Measurements from ENCODE around the gene WNK2.
"Not testable (repeated sequence)": the region's sequence is repeated elsewhere in the genome, so short reads cannot be mapped to it uniquely, and the experiment has no call there.

The WNK2 gene

DNA sequence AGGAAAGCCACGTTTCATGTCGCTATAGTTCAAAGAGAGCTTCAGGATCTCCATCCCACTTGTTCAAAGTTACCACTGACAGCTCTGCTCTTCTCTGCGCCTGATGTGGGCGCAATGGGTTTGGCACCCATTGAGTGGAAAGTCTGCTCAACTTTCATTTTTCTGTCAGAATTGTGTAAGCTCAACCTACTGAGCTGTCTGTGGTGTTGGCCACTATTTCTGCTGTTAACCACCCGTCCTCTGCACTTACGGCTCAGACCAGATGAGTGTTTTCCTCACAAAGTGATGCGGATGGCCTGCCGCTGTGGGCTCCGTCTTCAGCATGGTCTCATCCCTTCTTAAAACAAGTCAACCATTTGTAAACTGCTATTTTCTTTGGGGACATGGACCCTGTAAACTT, 131.2 kb downstream of the WNK2 start:
- no peak for DNase-seq

DNA sequence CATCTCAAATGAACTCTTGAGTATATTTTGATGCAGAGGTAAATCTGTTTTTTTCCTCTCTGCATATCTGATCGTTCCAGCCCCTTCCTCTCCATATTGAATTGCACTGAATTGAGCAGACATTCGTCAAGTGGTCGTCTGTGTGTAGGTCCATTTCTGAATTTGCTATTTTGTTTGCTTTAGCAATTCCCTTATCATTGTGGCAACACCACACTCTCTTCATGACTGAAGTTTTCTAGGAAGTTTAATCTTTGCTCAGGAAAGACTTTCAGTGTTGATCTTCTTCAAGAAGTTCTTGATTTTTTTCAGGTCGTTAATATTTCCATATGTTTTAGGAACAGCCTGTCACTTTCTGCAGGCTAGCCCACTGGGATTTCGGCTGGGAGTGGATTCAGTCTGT, 132.0 kb downstream of the WNK2 start:
- no peak for DNase-seq

- no peak for DNase-seq
These were observed 133.0 kb downstream of the WNK2 start for GRCh38 chr9:93316726-93317494.

- DNase-seq, result no peak
These were observed 133.7 kb downstream of the WNK2 start for GRCh38 chr9:93317495-93318094.

DNA sequence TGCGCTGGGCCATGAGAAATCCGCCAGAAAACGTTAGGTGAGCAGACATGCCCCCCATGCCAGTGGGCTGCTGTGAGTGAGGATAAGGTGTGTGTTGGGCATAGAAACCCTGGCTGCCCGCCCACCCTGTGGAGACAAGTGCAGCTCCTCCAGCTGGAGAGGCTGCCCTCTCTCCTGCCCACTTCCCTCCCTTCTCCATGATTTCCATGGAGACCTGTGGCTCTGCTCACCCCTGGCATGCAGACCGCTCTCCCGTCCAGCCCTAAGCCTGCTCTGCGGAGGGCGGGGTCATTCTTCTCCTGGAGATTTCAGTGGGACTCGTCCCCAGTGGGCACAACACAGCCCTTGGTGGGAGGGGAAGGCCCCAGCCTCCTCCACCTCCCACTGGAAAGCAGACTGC, 134.5 kb downstream of the WNK2 start:
- DNase-seq, result no peak

GRCh38 chr9:93319301-93319991, 135.5 kb downstream of the WNK2 start:
- DNase-seq, result no peak

DNA sequence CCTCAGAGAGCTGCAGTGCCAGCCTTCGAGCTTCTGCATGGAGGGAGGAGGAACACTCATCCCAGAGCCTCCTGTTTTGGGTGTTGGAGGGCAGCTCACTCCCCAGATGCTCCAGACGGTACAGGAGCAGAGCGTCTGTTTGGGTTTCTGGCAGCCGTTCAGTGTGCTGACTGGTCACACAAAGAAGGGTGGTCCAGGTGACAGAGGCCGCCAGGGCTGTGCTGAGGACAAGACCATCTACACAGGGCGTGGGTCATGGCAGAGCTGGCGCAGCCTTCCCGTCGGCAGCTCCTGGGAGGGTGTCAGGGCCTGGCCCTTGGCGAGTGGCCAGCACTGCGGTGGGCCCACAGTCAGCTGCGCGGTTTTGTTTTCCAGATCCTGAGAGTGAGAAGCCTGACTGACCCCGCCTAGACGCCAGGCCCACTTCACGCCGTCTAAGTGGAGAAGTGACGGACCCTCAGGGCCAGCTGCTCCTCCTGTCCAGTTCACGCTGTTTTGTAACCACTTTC, 136.1 kb downstream of the WNK2 start:
- DNase-seq, result no peak

- DNase-seq, result no peak
These were observed 136.8 kb downstream of the WNK2 start for GRCh38 chr9:93320591-93321219.

- DNase-seq, result no peak
These were observed 137.3 kb downstream of the WNK2 start for GRCh38 chr9:93321220-93321610.

GRCh38 chr9:93323446-93323954, 139.6 kb downstream of the WNK2 start:
- not testable (repeated sequence) for DNase-seq

DNA sequence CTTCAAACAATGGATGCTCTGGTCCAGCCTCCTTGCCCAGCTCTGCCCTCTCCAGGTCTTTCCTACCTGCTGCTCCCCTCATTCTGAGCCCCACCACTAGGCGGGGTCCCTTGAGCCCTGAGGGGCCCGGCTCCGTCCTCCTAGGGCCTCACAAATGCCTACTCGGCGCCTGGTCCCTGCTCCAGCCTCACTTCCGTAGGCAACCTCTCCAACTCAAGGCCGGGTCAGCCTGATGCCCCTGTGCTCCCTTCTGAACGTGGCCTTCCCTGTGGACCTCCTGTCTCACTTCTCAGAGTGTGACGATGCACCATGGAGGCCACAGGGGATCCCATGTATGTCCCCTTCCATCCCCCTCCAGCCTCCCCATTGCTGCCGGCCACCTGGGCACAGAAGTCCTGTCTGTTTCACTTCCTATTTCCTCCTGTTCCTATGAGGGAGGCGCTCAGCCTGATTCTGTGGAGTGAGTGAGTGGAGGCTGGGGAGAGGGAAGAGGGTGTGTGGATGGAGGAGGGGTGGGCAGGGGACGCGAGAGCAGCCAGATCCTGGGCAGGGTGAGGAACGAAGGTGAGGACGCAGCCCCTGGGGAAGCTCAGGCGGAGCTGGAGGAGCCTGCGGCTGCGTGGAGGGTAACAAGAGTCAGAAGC, 140.4 kb downstream of the WNK2 start:
- DNase-seq, result peak; percentile 17

GRCh38 chr9:93325307-93326035, 141.5 kb downstream of the WNK2 start:
- DNase-seq, result no peak

GRCh38 chr9:93326056-93326455, 142.1 kb downstream of the WNK2 start:
- no peak for DNase-seq

DNA sequence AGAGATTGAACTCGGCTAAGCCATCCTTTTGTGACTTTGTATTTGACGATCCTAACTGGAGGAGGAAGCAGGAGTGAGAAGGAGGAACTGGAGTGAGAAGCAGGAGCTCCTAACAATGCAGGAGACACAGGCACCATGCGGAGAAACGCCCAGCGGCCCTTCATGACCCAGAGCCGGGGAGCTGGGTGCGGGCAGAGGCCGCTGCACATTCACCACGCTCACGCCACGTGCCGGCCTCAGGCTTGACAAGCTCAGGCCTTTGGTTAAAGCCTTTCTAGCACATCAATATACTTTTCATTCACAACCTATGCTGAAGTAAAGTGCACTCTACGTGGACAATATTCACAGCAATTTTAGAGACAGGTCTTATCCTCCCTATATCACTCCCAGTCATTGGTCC, 142.7 kb downstream of the WNK2 start:
- DNase-seq, result peak; percentile 12

GRCh38 chr9:93329629-93330280, 145.8 kb downstream of the WNK2 start:
- DNase-seq, result no peak

DNA sequence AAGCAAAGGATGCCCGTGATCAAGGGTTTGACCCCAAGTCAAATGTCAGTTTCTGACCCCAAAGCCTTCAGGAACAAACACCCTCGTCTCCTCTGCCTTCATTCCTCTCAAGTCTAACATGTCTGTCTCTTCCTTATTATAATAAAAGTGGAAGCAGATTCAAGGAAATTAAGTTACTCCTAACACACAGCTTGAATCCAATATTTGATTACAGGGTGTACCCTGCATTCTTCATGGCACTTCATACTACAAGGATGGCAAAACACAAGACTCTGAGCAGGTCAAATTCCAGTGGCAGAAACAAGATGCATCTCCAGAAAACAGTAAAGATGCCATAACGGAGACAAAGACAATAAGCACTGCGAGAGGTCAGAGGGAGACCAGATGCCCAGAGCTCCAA, 148.4 kb downstream of the WNK2 start:
- DNase-seq, result no peak

GRCh38 chr9:93336720-93337119, 152.8 kb downstream of the WNK2 start:
- DNase-seq, result no peak

DNA sequence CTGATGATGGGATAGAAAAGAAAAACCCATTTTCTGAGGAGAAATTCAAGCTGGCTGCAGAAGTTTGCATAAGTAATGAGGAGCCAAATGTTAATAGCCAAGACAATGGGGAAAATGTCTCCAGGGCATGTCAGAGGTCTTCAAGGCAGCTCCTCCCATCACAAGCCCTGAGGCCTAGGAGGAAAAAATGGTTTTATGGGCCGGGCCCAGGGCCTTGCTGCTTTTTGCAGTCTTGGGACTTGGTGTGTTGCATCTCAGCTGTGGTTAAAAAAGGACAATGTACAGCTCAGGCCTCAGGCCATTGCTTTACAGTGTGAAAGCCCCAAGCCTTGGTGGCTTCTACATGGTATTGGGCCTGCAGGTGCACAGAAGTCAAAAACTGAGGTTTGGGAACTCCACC, 154.3 kb downstream of the WNK2 start:
- DNase-seq, result not testable (repeated sequence)

GRCh38 chr9:93340091-93340490, 156.2 kb downstream of the WNK2 start:
- no peak for DNase-seq

- DNase-seq, result not testable (repeated sequence)
These were observed 157.9 kb downstream of the WNK2 start for GRCh38 chr9:93341820-93342219.

- not testable (repeated sequence) for DNase-seq
These were observed 158.5 kb downstream of the WNK2 start for GRCh38 chr9:93342428-93342827.

All from MV-4-11 (cell line).